ENCODE results near the gene LYRM7. TPM values are rescaled to one million over a fixed set of nuclear protein-coding genes. Genes with fewer than 3 reads are reported as not detected.

The LYRM7 gene
- polyA plus RNA-seq: 28.5 and 59.4 TPM in 2 replicates

DNA sequence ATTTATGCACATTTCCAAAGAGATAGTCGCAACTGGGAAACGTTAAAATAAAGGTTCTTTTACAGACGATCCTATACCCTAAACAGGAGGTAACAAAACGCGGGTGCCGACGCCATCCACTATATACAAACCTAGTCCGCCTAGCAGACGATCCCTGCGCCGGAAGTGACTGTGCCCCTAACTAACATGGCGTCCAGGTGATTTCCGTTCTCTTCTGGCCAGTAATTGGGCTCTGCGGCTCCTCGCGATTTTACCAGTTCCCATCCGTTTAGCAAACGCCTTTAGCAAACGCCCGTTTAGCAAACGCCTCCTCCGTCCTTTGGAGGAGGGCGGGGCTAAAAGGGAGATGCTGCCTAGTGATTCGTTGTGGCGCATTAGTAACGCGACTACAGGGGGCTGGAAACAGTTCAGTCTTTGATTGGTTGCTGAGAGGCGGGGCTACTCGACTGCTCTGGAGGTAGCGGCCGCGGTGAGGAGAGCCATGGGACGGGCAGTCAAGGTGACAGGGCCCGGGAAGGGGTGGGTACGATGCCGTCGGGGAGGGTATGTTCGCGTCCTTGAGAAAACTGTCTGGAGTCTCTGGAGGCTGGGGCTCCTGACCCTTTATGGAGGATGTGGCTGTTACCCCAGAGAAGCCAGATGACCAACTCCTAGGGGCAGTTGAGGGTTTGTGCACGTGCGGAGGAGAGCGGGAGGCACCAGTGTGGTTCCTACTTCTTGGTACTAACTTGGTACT, at the start of gene LYRM7:
Gene LYRM7 (plus strand): TSS at position 405 of the 736 bp plus-strand sequence. CDS start 77 bp downstream, at position 482.

GRCh38 chr5:131165119-131165727, 5.5 kb upstream of the LYRM7 start, which contains the start of gene HINT1:
HINT1 (minus strand) TSS chr5:131165256; CDS start chr5:131165205, 51 bp downstream.

Other genes with a start within 250 kb of the LYRM7 start
- 1,474 and 1,892 TPM in 2 replicates for gene HINT1, start 5.7 kb upstream of the LYRM7 start, polyA plus RNA-seq
- 44.3 and 82.6 TPM in 2 replicates for gene CDC42SE2, start 93.1 kb downstream of the LYRM7 start, polyA plus RNA-seq